HG02642 (cell line): ENCODE data around the gene NEMP1.
"Not testable (repeated sequence)": the region's sequence is repeated elsewhere in the genome, so short reads cannot be mapped to it uniquely, and the experiment has no call there.

Experiments used
- ATAC-seq: cut with Tn5 transposase; IDR thresholded peaks from one replicate; pipeline ENCODE4 v1.9.1; 2021; ENCODE audit warnings: mild to moderate bottlenecking; ENCODE audit not compliant: unreplicated experiment, poor library complexity

The NEMP1 gene

GRCh38 chr12:57037264-57037663 is 41.3 kb downstream of the NEMP1 start:
- no peak for ATAC-seq

- ATAC-seq, result no peak
Measured at GRCh38 chr12:57033431-57033830, 45.2 kb downstream of the NEMP1 start.

- no peak for ATAC-seq
Measured at GRCh38 chr12:57031789-57032188, 46.8 kb downstream of the NEMP1 start.

GRCh38 chr12:57031138-57031725 is 47.4 kb downstream of the NEMP1 start:
- no peak for ATAC-seq

- ATAC-seq, result no peak
Measured at GRCh38 chr12:57029457-57029856, 49.1 kb downstream of the NEMP1 start.

GRCh38 chr12:57027805-57028153 is 50.8 kb downstream of the NEMP1 start:
- ATAC-seq, result no peak

GRCh38 chr12:57027011-57027804 is 51.4 kb downstream of the NEMP1 start:
- no peak for ATAC-seq

GRCh38 chr12:57025196-57025595 is 53.4 kb downstream of the NEMP1 start:
- ATAC-seq, result no peak

GRCh38 chr12:57022324-57022723 is 56.3 kb downstream of the NEMP1 start:
- ATAC-seq, result not testable (repeated sequence)

GRCh38 chr12:57019983-57020719 is 58.4 kb downstream of the NEMP1 start:
- ATAC-seq, result no peak

GRCh38 chr12:57018906-57019305 is 59.7 kb downstream of the NEMP1 start:
- ATAC-seq, result no peak

GRCh38 chr12:57018353-57018752 is 60.2 kb downstream of the NEMP1 start:
- ATAC-seq, result not testable (repeated sequence)

GRCh38 chr12:57016348-57016747 is 62.2 kb downstream of the NEMP1 start, which contains the start of gene TAC3:
Gene TAC3, minus strand, starts transcription at chr12:57016529. Its CDS starts 732 bp downstream, at chr12:57015797.
- ATAC-seq, result no peak

GRCh38 chr12:57012600-57013465 is 65.8 kb downstream of the NEMP1 start:
- ATAC-seq, result peak; percentile 66

- no peak for ATAC-seq
Measured at GRCh38 chr12:57011438-57012424, 66.9 kb downstream of the NEMP1 start.

GRCh38 chr12:57010627-57011247 is 67.9 kb downstream of the NEMP1 start:
- ATAC-seq, result no peak

GRCh38 chr12:57009949-57010626 is 68.5 kb downstream of the NEMP1 start:
- no peak for ATAC-seq

GRCh38 chr12:57008178-57008577 is 70.4 kb downstream of the NEMP1 start:
- ATAC-seq, result no peak
